A549 (cell line): ENCODE measurements around the gene SFRP5. TPM values are rescaled to one million over a fixed set of nuclear protein-coding genes. Genes with fewer than 3 reads are reported as not detected.

ENCODE experiments used
- ATAC-seq, 2 experiments: fragments of 200-7000 bp in 1 of 2; fragments of >200 bp in 1 of 2; cut with Nextera tagmentation in 1 of 2; cut with Tn5 transposase in 1 of 2; 3 replicates each; pipeline versions ENCODE4 v1.8.0 to v1.9.1; 2018 to 2020; ENCODE audit warnings: mild to moderate bottlenecking in 1 of 2, moderate library complexity in 1 of 2
- CTCF ChIA-PET: fragments of 300-600 bp; sonication (Branson Sonifier 250); formaldehyde crosslinking; extraction: SDS; loops from one replicate; lab custom pipeline; 2021; ENCODE audit warnings: antibody characterized with exemption, inconsistent platforms; lab: Yijun Ruan, JAX
- POLR2A ChIA-PET: fragments of 350-600 bp; formaldehyde crosslinking; extraction: SDS; loops from one replicate; lab custom pipeline; 2021; ENCODE audit warnings: antibody characterized with exemption, inconsistent platforms; lab: Yijun Ruan, JAX
- DNase-seq, 2 experiments: peaks; one replicate each; pipeline versions ENCODE4 v3.0.0 to v3.0.0-alpha.2; 2011 to 2016; ENCODE audit warnings: low read depth in 1 of 2, low spot score in 1 of 2
- FAIRE-seq: peaks from 2 replicates; lab custom pipeline; 2011; peaks lifted over from hg19 to GRCh38; lab: Jason Lieb, UNC
- H3K27ac ChIP-seq, 2 experiments: fragments of >200 bp; sonication (Bioruptor Twin); formaldehyde crosslinking; 3 replicates each; pipeline ENCODE4 v1.5.1; 2016 to 2017
- H3K4me1 ChIP-seq: fragments of >200 bp; sonication (Bioruptor Twin); formaldehyde crosslinking; 3 replicates; pipeline ENCODE4 v1.6.1; 2016
- H3K4me2 ChIP-seq: fragments of >200 bp; sonication (Bioruptor Twin); formaldehyde crosslinking; 3 replicates; pipeline ENCODE4 v1.6.1; 2016
- H3K4me3 ChIP-seq: fragments of >200 bp; sonication (Bioruptor Twin); formaldehyde crosslinking; 3 replicates; pipeline ENCODE4 v1.5.1; 2016
- H3K9me3 ChIP-seq: fragments of >200 bp; sonication (Bioruptor Twin); formaldehyde crosslinking; 3 replicates; pipeline ENCODE4 v1.6.1; 2016
- BHLHE40 ChIP-seq: IDR thresholded peaks from 2 replicates; pipeline ENCODE4 v1.6.1; 2012; ENCODE audit warnings: low read depth, low read length, inconsistent platforms
- CHD2 ChIP-seq: fragments of 150-350 bp; IDR thresholded peaks from 2 replicates; pipeline ENCODE4 v1.6.1; 2014; ENCODE audit warnings: low read length; ENCODE audit not compliant: partially characterized antibody
- CTCF ChIP-seq: fragments of >200 bp; sonication (Bioruptor Twin); formaldehyde crosslinking; IDR thresholded peaks from 3 replicates; pipeline ENCODE4 v1.5.1; 2016
- E2F6 ChIP-seq: IDR thresholded peaks from 2 replicates; pipeline ENCODE4 v1.6.1; 2012; ENCODE audit warnings: low read depth, borderline replicate concordance
- FOSL2 ChIP-seq, 2 experiments: fragments of 450-650 bp in 1 of 2; fragments of >200 bp in 1 of 2; sonication (Bioruptor Twin) in 1 of 2; formaldehyde crosslinking; IDR thresholded peaks; 2 replicates each; pipeline versions ENCODE4 v1.5.0 to v1.6.1; 2016 to 2020; ENCODE audit warnings: mild to moderate bottlenecking in 1 of 2, moderate library complexity in 1 of 2
- GATA3 ChIP-seq: IDR thresholded peaks from 2 replicates; pipeline ENCODE4 v1.6.1; 2012; ENCODE audit warnings: borderline replicate concordance
- HOXA7 ChIP-seq: fragments of 250-450 bp; sonication (Bioruptor Pico); IDR thresholded peaks from 2 replicates; pipeline ENCODE4 v1.5.0; 2020; ENCODE audit warnings: mild to moderate bottlenecking, moderate library complexity
- HOXB5 ChIP-seq: fragments of 250-450 bp; sonication (Bioruptor Pico); IDR thresholded peaks from 2 replicates; pipeline ENCODE4 v1.5.0; 2020; ENCODE audit warnings: mild to moderate bottlenecking, moderate library complexity
- KDM1A ChIP-seq: fragments of 200-600 bp; sonication (generic); IDR thresholded peaks from 2 replicates; pipeline ENCODE4 v1.6.1; 2016; ENCODE audit warnings: low read depth, mild to moderate bottlenecking
- RAD21 ChIP-seq, 2 experiments: fragments of >200 bp in 1 of 2; sonication (Bioruptor Twin) in 1 of 2; formaldehyde crosslinking in 1 of 2; IDR thresholded peaks in 1 of 2; conservative IDR thresholded peaks in 1 of 2; 2 replicates in 1 of 2; 3 replicates in 1 of 2; pipeline ENCODE4 v1.6.1; 2012 to 2018; ENCODE audit warnings: inconsistent platforms in 1 of 2
- SMC3 ChIP-seq: fragments of >200 bp; sonication (Bioruptor Twin); formaldehyde crosslinking; IDR thresholded peaks from 3 replicates; pipeline ENCODE4 v1.6.1; 2018; ENCODE audit warnings: inconsistent platforms
- ZNF302 ChIP-seq: fragments of 250-450 bp; sonication (Bioruptor Pico); IDR thresholded peaks from 2 replicates; pipeline ENCODE4 v1.9.0; 2021; ENCODE audit warnings: inconsistent platforms, mild to moderate bottlenecking, moderate library complexity
- WGBS: methylation state at CpG from one replicate; pipeline ENCODE4 v1.1.6; 2017; ENCODE audit errors: missing lambda C conversion rate; 5-methylcytosine and 5-hydroxymethylcytosine counted together
- polyA plus RNA-seq, 4 experiments: library from polyadenylated mRNA; depleted of rRNA in 3 of 4; stranded (reverse); fragments of >200 nt; fragmentation: RNase III in 1 of 4; extraction: RNeasy Plus Mini Kit Qiagen cat#74134 plus additional on column Dnase treatment in 1 of 4; gene quantifications; 2 replicates in 3 of 4; 3 replicates in 1 of 4; pipeline ENCODE4 v1.2.3, GENCODE V29; 2011 to 2017

The SFRP5 gene
- polyA plus RNA-seq, 2 of the 4 experiments (the other 2 are of a cell fraction): 0.50 to 1.2 TPM

GRCh38 chr10:97791824-97792721 is 20.3 kb upstream of the SFRP5 start:
- ATAC-seq (peak; percentile 93), DNase-seq (peak; percentile 64 to 79), FAIRE-seq (no peak)
- Histone ChIP-seq H3K4me1 (no peaks in the 10 kb centered on the region), H3K27ac (peak overlapping the region; percentile 40 to 66; a peak in 4 of 6 replicates), H3K4me2 (peak overlapping the region; percentile 49; the same call in 1 of the 3 replicates), H3K4me3 (no peak overlapping the region), H3K9me3 (no peaks in the 10 kb centered on the region)
- 31% methylated on average over 9 of the region's 13 CpGs for WGBS
- ChIA-PET CTCF (interaction anchor here (0.6 to 17.4 kb wide), 56 partner anchors 10 to 543 kb away, joined by 3 to 649 read pairs (median 7); partner anchors contain the start of genes CRTAC1 and GOLGA7B), POLR2A (interaction anchor here (0.5 to 2.4 kb wide), 3 partner anchors 77 to 247 kb away, joined by 3 to 6 read pairs (median 3); no protein-coding TSS in a partner anchor)
- TF ChIP-seq ZNF302 (no peak), FOSL2 (IDR thresholded peaks at IDR 0.05) (no peak), FOSL2 (CRISPR knock-in tag; IDR thresholded peaks at IDR 0.05) (peak; percentile 14; the same call in 1 of the 2 replicates), SMC3 (peak; percentile 99), CTCF (peak; percentile 93), RAD21 (conservative IDR thresholded peaks at IDR 0.05 in 1 of 2, IDR thresholded peaks at IDR 0.05 in 1 of 2) (peak; percentile 95 to 96)

- TF ChIP-seq CTCF (no peak), KDM1A (no peak), E2F6 (no peak), BHLHE40 (no peak), HOXA7 (CRISPR knock-in tag) (no peak), HOXB5 (CRISPR knock-in tag) (no peak), CHD2 (no peak), GATA3 (no peak), FOSL2 (IDR thresholded peaks at IDR 0.05) (no peak), FOSL2 (CRISPR knock-in tag; IDR thresholded peaks at IDR 0.05) (no peak)
- ChIA-PET CTCF (interaction anchor here (3.8 to 17.4 kb wide), 7 partner anchors 12 to 251 kb away, joined by 31 to 649 read pairs (median 49); partner anchors contain the start of gene GOLGA7B), POLR2A (interaction anchor here (2.4 kb wide), 1 partner anchor 79 kb away, joined by 6 read pairs; no protein-coding TSS in a partner anchor)
- H3K27ac ChIP-seq: no peak overlapping the region
- no peak for ATAC-seq
- no peak for FAIRE-seq
- H3K4me1 ChIP-seq: no peaks in the 10 kb centered on the region
- no peak for DNase-seq
- H3K4me3 ChIP-seq: no peak overlapping the region
- H3K9me3 ChIP-seq: no peaks in the 10 kb centered on the region
- 52% methylated on average over 6 of the region's 6 CpGs for WGBS
- H3K4me2 ChIP-seq: no peak overlapping the region
Measured at GRCh38 chr10:97789770-97790397, 18.1 kb upstream of the SFRP5 start.
